ENCODE results near the gene PLXNA2. TPM values are rescaled to one million over a fixed set of nuclear protein-coding genes. Genes with fewer than 3 reads are reported as not detected.

The PLXNA2 gene
- total and polyA plus RNA-seq, 2 of the 8 experiments (the other 6 are each of a cell fraction or from before 2014, with no cell fraction given), result 0.33 to 1.5 TPM

- TF ChIP-seq CHD2 (IDR thresholded peaks at IDR 0.05; ENCODE audit: low read length), result no peak
- no peak for TF ChIP-seq CTBP2 (IDR thresholded peaks at IDR 0.05; ENCODE audit: borderline replicate concordance, insufficient read depth, insufficient read length, low read length)
- TF ChIP-seq RFX5 (IDR thresholded peaks at IDR 0.05; ENCODE audit: borderline replicate concordance, low read depth, low read length), result no peak
- no peak for TF ChIP-seq TAF1 (IDR thresholded peaks at IDR 0.05; ENCODE audit: low read depth, low read length)
- TF ChIP-seq NANOG (IDR thresholded peaks at IDR 0.05; ENCODE audit: insufficient read depth, low read depth, low read length, poor library complexity, severe bottlenecking), result no peak
Measured at GRCh38 chr1:208089761-208090370, 154.3 kb downstream of the PLXNA2 start (continued).
